GM21529 (cell line): ENCODE results near the gene HES2.
"Not testable (repeated sequence)": the region's sequence is repeated elsewhere in the genome, so short reads cannot be mapped to it uniquely, and the experiment has no call there.

Experiments used
- ATAC-seq: cut with Tn5 transposase; IDR thresholded peaks from one replicate; pipeline ENCODE4 v1.9.1; 2021; ENCODE audit not compliant: unreplicated experiment

Gene HES2

DNA sequence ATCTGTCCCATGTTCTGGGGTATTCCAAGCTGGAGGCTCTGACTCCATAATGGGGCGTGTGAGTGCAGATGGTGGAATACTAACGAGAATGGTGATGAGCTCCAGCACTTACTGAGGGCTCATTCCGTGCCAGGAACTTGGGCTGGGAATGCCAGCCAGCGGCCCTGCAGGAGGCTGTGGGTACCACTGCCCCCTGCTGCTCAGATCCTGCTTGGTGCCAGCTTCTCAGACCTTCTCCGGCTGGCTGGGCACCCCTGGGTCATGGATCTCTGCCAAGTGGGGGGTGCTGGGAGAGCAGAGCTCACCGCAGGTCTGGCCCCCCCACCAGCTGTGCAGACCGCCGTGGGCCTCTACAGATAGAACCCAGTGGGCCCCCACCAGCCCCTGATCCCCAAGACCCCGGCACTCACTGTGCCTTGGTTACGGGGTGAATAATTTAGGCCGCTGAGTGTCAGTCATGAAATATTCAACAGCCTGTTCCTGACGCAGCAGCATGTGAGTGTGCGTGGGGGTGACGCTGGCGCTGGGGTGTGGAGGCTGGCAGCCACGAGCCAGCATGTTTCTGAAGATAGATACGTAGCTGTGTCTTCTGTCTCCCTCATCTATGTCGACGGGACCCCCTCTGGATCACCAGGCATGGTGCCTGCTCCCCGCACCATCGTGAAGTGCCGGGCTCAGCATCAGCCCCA is 17.4 kb upstream of the HES2 start:
- not testable (repeated sequence) for ATAC-seq

DNA sequence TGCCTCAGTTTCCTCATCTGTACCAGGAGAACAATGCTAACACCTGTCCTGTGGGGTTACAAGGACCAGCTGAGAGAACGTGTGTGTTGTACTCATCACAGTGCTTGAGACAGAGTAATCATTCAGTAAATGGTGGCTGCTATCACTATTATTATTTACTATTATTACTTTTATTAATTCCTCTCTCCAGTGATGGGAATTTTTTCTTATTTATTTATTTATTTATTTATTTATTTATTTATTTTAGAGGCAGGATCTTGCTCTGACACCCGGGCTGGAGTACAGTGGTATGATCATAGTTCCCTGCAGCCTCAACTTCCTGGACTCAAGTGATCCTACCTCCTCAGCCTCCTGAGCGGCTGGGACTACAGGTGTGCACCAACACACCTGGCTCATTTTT is 16.6 kb upstream of the HES2 start:
- ATAC-seq = not testable (repeated sequence)

DNA sequence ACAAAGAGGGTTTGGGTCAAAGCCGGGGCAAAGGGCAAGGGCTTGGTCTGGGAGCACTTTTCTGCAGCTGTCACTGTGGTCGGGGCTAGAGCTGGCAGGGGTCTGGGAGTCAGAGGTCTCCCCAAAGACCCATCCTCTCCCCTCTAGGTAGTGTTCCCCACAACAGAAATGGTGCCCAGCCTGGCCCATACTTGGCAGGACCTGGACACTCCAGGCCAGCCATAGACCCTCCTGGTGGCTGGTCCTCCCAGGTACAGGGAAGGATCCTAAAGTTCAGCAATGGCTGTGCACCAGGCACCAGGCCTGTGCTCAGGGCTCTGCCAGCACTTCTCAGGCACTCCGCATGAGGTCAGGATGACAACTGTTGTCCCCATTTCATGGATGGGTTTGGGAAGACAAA is 15.8 kb upstream of the HES2 start:
- no peak for ATAC-seq

DNA sequence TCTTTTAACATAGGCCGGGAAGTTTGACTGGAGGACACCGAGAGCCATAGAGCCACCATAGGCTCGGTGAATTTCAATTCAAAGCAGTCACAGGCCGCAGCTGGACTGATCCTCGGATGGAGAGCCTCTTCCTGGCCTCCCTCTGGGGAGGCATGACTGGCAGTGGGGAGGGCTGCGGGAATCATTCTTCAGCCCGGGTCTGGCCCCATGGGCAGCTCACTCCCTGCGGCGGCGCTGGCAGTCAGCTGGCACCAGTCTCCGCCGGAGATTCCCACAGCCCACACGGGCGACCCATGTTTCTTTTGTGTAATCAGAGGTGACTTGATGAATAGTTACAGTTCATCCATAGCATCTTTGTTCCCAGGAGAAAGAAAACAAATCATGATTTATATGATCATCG is 15.4 kb upstream of the HES2 start:
- no peak for ATAC-seq

DNA sequence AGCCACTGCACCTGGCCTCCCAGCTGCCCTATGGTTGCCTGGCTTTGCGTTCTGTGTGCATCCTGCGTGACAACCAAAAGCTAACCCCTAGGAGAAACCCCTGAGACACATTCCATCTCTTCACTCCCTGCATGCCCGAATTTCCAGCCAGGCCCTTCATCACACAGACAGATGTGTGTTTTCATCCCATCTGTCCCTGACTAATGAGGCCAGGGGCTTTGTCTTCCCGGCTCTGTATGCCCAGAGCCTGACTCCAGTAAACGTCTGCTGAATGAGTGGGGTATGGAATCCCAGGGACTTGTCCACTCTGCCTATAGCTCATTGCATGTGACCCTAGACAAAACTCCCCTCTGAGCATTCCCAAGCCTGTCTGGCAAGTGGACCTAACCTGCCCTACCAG is 14.5 kb upstream of the HES2 start:
- no peak for ATAC-seq

DNA sequence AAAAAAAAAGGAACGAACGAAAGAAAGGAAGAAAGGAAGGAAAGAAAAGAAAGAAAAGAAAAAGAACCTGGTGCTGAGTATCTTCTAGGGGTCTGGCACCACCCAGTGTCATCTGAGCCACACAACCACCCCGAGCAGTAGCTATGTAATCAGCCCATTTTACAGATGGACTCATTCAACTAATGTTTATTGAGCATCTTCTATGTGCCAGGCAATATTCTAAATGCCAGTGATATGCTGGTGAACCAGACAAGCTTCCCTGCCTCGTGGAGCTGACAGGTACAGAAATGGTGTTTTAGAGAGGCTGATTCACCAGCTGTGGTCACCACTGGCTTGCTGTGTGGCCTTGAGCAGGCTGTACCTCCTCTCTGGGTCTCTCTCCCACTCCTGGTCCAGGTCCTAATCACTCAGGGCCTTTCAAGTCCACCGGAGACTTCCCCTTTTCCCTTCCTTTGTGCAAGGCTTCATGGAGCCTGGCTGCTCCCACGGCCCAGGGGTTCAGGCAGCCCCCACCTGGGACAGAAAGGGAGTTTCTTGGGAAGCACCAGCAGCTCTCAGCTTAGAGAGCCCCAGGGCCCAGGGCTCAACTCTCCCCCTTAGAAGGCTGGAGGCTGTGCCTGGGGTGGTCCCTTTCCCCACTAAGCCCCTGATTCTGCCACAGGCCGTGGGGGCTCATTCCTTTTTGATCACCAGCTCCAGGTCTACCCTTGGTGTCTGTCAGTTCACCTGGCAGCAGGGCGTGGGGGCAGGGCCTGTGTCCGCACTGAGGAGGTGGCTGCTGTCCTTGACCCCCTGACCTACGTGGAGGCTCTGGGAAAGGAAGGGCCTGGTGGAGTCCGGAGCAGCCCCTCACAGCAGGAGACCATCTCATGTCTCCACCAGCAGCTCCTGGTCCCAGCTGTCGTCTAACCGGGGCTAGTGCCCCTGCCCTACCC is 12.2 kb upstream of the HES2 start:
- not testable (repeated sequence) for ATAC-seq

DNA sequence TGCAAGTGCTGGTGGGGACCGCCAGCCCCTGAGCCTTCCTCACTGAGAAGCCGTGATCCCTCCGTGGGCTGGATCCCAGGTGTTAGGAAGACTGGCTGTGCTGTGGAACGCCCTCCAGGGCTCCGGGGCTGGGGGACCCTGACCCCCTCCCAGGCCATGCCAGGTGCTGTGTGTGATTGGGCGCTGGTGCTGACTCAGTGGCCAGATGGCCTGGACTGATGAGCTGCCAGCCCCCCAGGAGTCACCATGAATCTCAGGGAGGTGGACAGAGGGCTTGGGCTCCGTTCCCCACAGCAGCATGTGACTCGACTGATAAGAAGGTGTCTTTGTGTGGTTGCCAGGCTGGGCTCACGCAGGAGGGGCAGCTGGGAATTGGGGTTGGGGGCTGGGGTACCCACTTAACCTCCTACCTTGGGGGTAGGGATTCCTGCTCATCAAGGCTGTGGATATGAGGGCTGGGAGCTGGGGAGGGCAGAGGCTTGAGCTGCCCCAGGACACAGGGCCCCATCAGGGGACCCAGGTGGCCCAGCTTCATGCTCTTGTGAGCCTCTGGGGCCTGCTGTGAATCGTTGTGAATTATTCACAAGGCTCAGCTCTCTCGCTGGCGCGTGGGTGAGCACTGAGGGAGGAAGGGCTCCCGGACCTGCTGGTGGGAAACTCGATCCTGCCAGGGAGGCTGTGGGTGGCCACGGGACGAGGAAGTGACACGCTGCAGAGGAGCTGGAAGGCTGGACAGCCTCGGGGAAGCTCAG is 10.1 kb upstream of the HES2 start:
- ATAC-seq = not testable (repeated sequence)

DNA sequence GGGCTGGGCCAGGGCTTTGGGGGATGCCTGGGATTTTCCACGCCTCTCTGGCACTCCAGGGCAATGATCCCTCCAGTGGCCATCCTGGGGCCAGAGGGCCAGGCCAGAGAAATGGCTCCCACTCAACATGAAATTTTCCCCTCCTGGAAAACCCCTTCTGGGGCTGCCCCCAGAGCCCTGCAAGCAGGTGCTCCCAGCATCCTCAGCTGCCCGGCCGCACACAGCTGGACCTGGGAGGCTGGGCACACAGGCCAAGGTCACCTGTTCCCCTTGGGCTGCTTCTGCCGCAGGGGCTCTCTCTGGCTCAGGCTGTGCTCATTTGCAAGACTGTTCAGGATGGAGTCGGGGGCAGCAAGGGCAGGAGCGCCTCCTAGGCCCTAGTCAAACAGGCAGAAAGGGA is 8.7 kb upstream of the HES2 start:
- ATAC-seq = not testable (repeated sequence)

DNA sequence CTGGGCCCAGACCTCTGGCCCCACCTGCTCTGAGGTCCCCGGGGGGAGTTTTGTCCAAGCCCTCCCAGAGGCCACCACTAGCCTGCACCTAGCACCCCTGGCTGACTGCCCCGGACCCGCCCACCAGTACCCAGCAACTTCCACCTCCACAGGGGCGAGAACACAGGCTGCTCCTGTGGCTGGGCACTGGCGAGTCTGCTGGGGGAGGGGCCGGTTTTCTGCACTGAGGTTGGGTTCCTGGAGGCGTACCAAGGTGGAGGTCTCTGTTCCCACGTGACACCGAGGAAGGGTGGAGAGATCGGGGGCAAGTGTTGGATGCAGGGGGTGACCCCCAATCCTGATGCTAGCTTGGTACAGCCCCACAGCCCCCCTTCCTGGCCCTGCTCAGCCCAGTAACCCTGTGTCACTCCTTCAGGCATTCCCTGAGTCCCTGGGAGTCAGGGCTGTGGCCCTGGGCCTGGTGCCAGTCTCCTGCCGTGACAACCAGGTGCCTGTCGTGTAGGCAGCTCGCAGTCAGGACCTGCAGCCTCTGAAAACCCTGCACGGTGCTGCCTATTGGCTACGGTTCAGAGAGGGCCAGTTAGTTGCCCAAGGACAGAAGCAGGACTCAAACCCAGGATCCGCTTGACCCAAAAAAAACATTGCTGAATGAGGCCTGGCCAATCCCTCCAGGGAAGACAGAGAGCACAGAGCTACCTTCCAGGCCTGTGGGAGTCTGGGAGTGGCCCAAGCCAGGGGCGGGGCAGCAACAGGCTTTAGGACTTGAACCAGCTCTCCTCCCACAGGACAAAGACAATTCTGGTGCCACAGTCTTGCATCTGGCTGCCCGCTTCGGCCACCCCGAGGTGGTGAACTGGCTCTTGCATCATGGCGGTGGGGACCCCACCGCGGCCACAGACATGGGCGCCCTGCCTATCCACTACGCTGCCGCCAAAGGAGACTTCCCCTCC is 8.0 kb upstream of the HES2 start:
- ATAC-seq = no peak

DNA sequence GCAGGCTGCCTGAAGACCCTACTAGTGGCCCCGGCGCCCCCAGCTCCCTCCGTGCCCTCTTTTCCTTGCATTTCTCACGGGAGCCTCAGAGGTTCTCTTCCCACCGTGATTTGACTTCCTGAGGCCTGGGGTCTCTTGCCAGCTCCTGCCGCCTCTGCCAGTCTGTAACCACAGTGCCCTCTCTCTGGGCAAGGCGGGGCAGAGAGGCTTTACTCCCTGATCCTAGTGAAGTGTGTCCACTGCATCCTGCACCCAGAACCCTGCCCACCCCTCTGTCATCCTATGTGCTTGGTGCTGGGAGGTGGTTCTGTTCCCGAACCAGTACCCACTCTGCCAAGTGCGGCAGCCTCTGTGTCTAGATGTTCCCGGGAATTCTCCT is 7.2 kb upstream of the HES2 start:
- no peak for ATAC-seq

DNA sequence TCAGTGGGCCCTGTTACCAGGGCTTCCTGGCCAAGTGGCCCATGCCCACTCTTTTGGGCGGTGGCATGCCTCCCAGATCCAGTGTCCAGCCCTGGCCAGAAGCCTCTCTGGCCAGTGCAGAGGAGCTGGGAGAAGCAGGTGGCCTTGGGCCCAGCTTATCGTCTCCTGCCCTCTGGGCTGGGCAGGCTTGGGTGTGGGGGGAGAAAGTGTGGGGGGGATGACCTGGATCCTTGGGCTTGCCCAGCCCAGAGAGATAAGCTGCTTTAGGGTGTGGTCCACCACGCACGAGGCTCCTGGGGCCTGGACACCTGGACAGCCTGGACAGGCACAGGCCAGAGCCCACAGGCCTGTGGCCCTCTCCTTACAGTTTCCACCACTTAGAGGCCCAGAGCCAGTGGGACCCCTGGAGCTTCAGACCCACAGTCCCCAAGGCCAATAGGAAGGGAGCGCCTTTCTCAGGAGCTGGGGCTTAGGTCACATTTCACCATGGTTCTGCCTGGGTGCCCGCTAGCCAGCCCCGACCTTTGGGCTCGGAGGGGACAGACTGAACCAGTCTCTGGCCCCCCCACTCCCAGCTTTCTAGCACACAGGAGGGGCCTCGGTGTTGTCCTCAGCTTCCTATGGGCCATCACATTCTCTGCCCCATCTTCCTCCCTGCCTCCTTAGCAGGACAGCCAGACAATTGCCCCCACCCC is 6.7 kb upstream of the HES2 start:
- ATAC-seq = no peak

DNA sequence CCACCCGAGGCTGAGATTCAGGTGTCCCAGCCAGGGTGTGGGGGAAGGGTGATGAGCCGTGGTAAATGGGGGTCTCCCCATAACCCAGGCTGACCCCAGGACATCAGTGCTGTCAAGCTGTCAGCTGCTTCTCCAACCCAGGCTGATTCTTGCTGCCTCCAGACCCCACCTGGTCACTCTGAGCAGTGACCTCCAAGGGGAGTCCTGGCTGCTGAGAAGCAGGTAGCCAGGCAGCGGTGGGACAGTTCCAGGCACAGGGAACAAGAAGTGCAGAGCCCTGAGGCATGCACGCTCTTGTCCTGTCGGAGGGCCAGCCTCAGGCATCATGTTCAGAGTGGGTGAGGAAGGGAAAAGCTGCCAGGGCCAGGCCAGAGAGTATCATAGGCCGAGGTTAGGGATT is 5.9 kb upstream of the HES2 start:
- no peak for ATAC-seq

DNA sequence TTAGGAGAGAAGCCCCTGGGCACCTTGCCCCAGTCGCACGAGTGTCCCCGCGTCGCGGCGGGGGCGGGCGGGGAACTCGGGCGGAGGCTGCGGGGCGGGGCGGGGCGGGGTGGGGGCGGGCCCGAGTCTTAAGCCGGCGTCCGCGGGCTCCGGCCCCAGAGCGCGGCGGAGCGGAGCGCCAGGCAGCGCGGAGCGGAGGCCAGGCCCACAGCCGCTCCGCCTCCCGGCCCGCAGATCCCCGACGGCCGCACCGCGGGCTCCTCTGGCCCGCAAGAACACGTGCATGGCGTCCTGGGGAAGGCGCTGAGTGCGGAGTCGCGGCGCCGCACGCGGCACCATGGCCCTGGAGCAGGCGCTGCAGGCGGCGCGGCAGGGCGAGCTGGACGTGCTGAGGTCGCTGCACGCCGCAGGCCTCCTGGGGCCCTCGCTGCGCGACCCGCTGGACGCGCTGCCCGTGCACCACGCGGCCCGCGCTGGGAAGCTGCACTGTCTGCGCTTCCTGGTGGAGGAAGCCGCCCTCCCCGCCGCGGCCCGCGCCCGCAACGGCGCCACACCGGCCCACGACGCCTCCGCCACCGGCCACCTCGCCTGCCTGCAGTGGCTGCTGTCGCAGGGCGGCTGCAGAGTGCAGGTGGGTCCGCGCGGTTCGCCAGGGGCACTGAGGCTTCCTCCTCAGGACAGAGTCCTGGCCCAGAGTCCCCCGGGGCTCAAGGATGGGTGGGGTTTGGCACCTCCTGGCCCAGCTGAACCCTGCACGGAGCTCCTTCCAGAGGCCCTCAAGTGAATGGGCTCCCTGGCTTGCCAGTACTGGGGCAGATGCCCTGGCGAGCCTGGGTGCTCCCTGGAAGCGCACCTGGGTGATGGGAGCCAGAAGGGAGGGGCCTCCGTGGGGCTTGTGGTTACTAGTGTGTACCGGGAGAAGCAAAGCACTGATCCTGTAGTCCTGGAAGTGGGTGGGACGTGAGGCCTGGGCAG is 5.2 kb upstream of the HES2 start, which contains the start of gene ESPN:
Gene ESPN (plus strand): TSS at position 158 of the 975 bp plus-strand sequence. CDS start 180 bp downstream, at position 338.
- no peak for ATAC-seq

DNA sequence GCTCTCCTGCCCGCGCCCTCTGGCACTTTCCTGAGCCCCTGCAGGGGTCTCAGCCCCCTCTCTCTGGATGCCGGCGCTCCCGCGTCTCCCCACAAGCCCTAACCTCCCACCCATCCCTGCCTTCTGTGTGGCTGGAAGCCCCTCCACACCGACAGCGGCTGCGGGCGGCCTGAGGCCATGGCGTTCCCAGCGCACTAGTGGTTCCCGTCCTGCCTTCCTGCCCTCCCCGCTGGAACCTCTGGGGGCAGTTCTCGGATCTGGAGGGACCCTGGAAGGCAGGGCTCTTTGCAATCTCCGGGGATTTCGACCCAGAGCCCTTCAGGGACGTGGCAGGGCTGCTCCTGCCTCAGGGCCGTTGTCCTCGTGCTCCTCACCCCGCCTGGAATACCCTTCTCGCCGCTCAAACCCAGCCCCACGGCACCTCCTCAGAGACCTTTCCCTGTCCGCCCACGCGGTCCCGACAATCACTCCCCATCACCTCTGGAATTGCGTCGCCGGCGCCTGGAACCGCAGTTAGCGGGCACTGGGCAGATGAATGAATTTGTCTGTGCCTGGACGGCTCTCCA is 4.4 kb upstream of the HES2 start:
- ATAC-seq = no peak

DNA sequence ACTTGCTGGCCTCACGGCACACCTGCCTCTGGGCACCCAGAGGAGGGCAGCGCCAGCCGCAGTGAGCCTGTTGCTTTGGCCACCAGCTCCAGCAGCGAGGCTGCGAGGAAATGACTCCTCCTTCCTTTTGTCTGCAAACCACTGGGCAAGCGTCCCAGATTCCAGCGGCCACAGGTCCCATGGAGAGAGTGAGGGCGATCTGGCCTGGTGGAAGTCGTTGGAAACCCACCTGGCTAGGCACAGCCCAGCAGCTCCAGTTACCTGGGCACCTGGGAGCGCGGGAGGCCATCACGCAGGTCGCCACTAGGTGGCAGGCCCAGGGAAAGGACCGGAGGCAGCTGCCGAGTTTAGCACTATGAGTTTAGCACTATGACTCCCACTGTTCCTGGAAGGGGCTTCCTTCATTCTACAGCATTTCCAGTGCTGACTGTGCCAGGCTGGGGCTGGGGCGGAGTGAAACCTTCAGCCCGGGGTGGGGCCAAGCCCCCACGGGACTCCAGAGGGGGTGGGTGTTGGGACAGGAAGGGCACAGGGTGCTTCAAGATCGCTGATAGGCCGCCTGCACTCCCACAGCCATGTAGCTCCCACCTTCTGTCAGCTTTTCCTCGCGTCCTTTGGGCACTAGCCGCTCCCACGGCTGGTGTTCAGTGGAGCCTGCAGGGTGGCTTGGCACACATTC is 3.7 kb upstream of the HES2 start:
- ATAC-seq = no peak

DNA sequence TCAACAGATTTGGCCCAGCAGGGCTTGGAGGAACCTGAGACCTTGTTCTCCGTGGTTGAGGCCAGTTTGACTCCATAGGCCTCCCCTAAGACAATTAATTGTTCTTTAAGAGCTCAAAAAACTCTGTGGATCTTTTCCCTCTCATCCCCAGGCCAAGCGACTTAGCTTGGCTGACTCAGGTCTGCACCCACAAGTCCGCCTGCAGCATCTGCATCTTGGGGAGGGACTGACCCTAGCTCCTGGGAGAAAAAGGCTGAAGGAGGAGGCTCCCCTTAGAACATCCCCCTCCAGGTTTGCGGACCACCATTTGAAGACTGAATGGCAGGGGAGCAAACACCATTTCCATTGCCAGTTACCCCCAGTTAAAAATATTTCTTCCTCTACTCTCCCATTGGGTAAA is 1.5 kb upstream of the HES2 start:
- ATAC-seq = no peak

DNA sequence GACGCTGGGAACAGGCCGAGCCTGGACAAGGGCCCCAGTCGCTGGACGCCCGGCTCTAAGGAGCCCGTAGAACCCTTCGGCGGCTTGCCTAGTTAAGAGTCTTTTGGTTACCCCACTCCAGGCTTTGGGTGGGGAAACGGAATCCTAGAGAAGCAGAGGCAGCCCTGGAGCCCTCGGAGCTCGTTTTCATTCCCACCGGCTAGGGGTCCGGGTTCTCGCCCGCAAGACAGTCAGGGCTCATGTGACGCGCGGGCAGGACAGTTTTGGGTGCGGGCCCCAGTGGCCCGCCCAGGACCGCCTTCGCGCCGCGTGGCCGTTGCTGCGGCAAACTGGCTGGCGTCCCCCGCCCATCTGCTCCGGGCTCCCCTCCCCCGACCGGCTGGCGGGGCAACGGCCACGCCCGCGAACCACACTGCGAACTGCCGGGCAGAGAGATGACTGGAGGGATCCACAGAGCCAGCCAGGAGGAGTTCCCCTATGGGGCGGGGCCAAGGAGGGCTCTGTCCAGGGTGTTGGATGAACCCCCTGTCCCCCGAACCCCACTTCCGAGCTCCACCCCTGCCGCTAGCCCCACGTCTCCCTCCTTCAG is 829 bp upstream of the HES2 start:
- no peak for ATAC-seq
